ENCODE results near the gene PTN. TPM values are rescaled to one million over a fixed set of nuclear protein-coding genes. Genes with fewer than 3 reads are reported as not detected.

Gene PTN
- total and polyA plus RNA-seq, 10 of the 15 experiments (the other 5 are each of a cell fraction or from before 2014, with no cell fraction given), result 0.09 to 1.2 (median 0.13) TPM; not detected in 7

- H2AFZ ChIP-seq (ENCODE audit: control insufficient read depth, low read depth, low read length), result no peak overlapping the region
- no peaks in the 10 kb centered on the region for H3K9me3 ChIP-seq (replicated peaks; ENCODE audit: control insufficient read depth, insufficient read depth, low read length)
- no peaks in the 10 kb centered on the region for H3K79me2 ChIP-seq (ENCODE audit: control insufficient read depth, insufficient read depth, low read length)
- no peaks in the 10 kb centered on the region for H3K27me3 ChIP-seq (replicated peaks in 1 of 2; ENCODE audit: control insufficient read depth in 2 of 2, insufficient read depth in 2 of 2, low read length in 1 of 2)
- H3K4me2 ChIP-seq (ENCODE audit: control insufficient read depth, insufficient read depth), result no peak overlapping the region
- H3K4me3 ChIP-seq, result no peak overlapping the region
- H3K4me1 ChIP-seq (ENCODE audit: control insufficient read depth, insufficient read depth, low read length), result no peaks in the 10 kb centered on the region
- FAIRE-seq (no peak), DNase-seq (ENCODE audit: low read depth, low spot score) (no peak), ATAC-seq (no peak)
- POLR2A ChIA-PET, result no interaction called here
- intact Hi-C loops (cut with micrococcal nuclease; ENCODE audit: unreplicated experiment) (no loop called here), in situ Hi-C loops (cut with MboI) (no loop called here)
- TF ChIP-seq PML (IDR thresholded peaks at IDR 0.05; ENCODE audit: low read length), result no peak
- no peak overlapping the region for H3K9ac ChIP-seq (ENCODE audit: control insufficient read depth, insufficient read depth, low read length)
- H4K20me1 ChIP-seq (ENCODE audit: control insufficient read depth, insufficient read depth), result no peaks in the 10 kb centered on the region
- WGBS (ENCODE audit: insufficient coverage, insufficient replicate concordance, low lambda C conversion rate, missing lambda C conversion rate), result 47% methylated on average over 4 of the region's 4 CpGs
- H3K27ac ChIP-seq (ENCODE audit: control insufficient read depth, insufficient read depth), result no peak overlapping the region
- no peaks in the 10 kb centered on the region for H3K36me3 ChIP-seq (ENCODE audit: control insufficient read depth in 2 of 2, insufficient read depth in 2 of 2, low read length in 1 of 2)
- SMC1A ChIA-PET (ENCODE audit: uncharacterized antibody, unreplicated experiment), result interaction anchor here (1.3 to 1.6 kb wide), 2 partner anchors 8 to 166 kb away, joined by 4 read pairs; no protein-coding TSS in a partner anchor
- BruUV-seq (replicated peaks), result no TSS peak
- RAD21 ChIA-PET (ENCODE audit: unreplicated experiment), result no interaction called here
- CTCF ChIA-PET, result interaction anchor here (1.6 kb wide), 1 partner anchor 12 kb away, joined by 8 read pairs; no protein-coding TSS in a partner anchor
These were observed 54.4 kb downstream of the PTN start for GRCh38 chr7:137289101-137289500.

GRCh38 chr7:137287651-137288258 is 55.8 kb downstream of the PTN start:
- Histone ChIP-seq H2AFZ (ENCODE audit: control insufficient read depth, low read depth, low read length) (no peak overlapping the region), H3K79me2 (ENCODE audit: control insufficient read depth, insufficient read depth, low read length) (no peaks in the 10 kb centered on the region), H3K9me3 (replicated peaks; ENCODE audit: control insufficient read depth, insufficient read depth, low read length) (no peaks in the 10 kb centered on the region), H4K20me1 (ENCODE audit: control insufficient read depth, insufficient read depth) (no peaks in the 10 kb centered on the region), H3K4me2 (ENCODE audit: control insufficient read depth, insufficient read depth) (no peak overlapping the region), H3K36me3 (ENCODE audit: control insufficient read depth in 2 of 2, insufficient read depth in 2 of 2, low read length in 1 of 2) (no peaks in the 10 kb centered on the region), H3K9ac (ENCODE audit: control insufficient read depth, insufficient read depth, low read length) (no peak overlapping the region), H3K27ac (ENCODE audit: control insufficient read depth, insufficient read depth) (no peak overlapping the region), H3K27me3 (replicated peaks in 1 of 2; ENCODE audit: control insufficient read depth in 2 of 2, insufficient read depth in 2 of 2, low read length in 1 of 2) (no peaks in the 10 kb centered on the region), H3K4me3 (no peak overlapping the region), H3K4me1 (ENCODE audit: control insufficient read depth, insufficient read depth, low read length) (no peaks in the 10 kb centered on the region)
- in situ Hi-C loops (cut with MboI), result no loop called here
- intact Hi-C loops (cut with micrococcal nuclease; ENCODE audit: unreplicated experiment), result no loop called here
- ChIA-PET POLR2A (no interaction called here), SMC1A (ENCODE audit: uncharacterized antibody, unreplicated experiment) (interaction anchor here (1.0 to 1.3 kb wide), 2 partner anchors 8 to 167 kb away, joined by 3 to 4 read pairs; no protein-coding TSS in a partner anchor), RAD21 (ENCODE audit: unreplicated experiment) (no interaction called here), CTCF (interaction anchor here (0.6 to 1.9 kb wide), 6 partner anchors 9 to 129 kb away, joined by 3 to 8 read pairs (median 4); no protein-coding TSS in a partner anchor)
- TF ChIP-seq BRCA1 (IDR thresholded peaks at IDR 0.05; ENCODE audit: low read depth, low read length) (no peak), STAT3 (IDR thresholded peaks at IDR 0.05; ENCODE audit: low read depth, low read length) (no peak), BCL11A (IDR thresholded peaks at IDR 0.05; ENCODE audit: low read depth, low read length) (no peak)
- BruUV-seq (replicated peaks), result no TSS peak
- FAIRE-seq (no peak), DNase-seq (ENCODE audit: low read depth, low spot score) (no peak), ATAC-seq (no peak)
- 29% methylated on average over 3 of the region's 3 CpGs for WGBS (ENCODE audit: insufficient coverage, insufficient replicate concordance, low lambda C conversion rate, missing lambda C conversion rate)
